ENCODE measurements around the gene MEIOSIN. TPM values are rescaled to one million over a fixed set of nuclear protein-coding genes. Genes with fewer than 3 reads are reported as not detected.

MEIOSIN gene
- total and polyA plus RNA-seq, 2 of the 13 experiments (the other 11 are each of a cell fraction or from before 2014, with no cell fraction given) = not detected

GRCh38 chr19:45779231-45780145 is 46.2 kb downstream of the MEIOSIN start (continued):
- no peak for TF ChIP-seq CC2D1A (CRISPR knock-in tag; IDR thresholded peaks at IDR 0.05)
- no peak for TF ChIP-seq HCFC1 (IDR thresholded peaks at IDR 0.05; ENCODE audit: low read depth, low read length)
- TF ChIP-seq DMAP1 (CRISPR knock-in tag; IDR thresholded peaks at IDR 0.05) = no peak
- TF ChIP-seq, protein P1, sequence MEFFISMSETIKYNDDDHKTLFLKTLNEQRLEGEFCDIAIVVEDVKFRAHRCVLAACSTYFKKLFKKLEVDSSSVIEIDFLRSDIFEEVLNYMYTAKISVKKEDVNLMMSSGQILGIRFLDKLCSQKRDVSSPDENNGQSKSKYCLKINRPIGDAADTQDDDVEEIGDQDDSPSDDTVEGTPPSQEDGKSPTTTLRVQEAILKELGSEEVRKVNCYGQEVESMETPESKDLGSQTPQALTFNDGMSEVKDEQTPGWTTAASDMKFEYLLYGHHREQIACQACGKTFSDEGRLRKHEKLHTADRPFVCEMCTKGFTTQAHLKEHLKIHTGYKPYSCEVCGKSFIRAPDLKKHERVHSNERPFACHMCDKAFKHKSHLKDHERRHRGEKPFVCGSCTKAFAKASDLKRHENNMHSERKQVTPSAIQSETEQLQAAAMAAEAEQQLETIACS (CRISPR knock-in tag; IDR thresholded peaks at IDR 0.05) = no peak
- no peak for TF ChIP-seq TOPORS (CRISPR knock-in tag; IDR thresholded peaks at IDR 0.05)
- TF ChIP-seq ZNF33B (CRISPR knock-in tag; IDR thresholded peaks at IDR 0.05) = no peak
- no peak for TF ChIP-seq GMEB2 (CRISPR knock-in tag; IDR thresholded peaks at IDR 0.05; ENCODE audit: low read depth)
- TF ChIP-seq MAFF (IDR thresholded peaks at IDR 0.05; ENCODE audit: low read depth, low read length) = no peak
- TF ChIP-seq, protein P2, sequence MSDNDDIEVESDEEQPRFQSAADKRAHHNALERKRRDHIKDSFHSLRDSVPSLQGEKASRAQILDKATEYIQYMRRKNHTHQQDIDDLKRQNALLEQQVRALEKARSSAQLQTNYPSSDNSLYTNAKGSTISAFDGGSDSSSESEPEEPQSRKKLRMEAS (IDR thresholded peaks at IDR 0.05) = 0 out of 2 replicates have a peak, but pooled peaks have one; percentile 4

- H3K27me3 ChIP-seq (ENCODE audit: control insufficient read depth in 1 of 2, insufficient read depth in 2 of 2, low read length in 2 of 2) = no peaks in the 10 kb centered on the region
- peak overlapping the region in 1 of 3 experiments; percentile 42; a peak in 1 of 6 replicates for H3K4me3 ChIP-seq (replicated peaks in 1 of 3; ENCODE audit: insufficient read depth in 1 of 3, low read depth in 2 of 3, low read length in 3 of 3)
- no peak overlapping the region for H3K27ac ChIP-seq (ENCODE audit: extremely low read length, insufficient read depth, low read length)
- 20% methylated on average over 2 of the region's 4 CpGs for WGBS (ENCODE audit: low lambda C conversion rate)
- no peaks in the 10 kb centered on the region for H3K9me3 ChIP-seq (ENCODE audit: low read length)
- FAIRE-seq (no peak), DNase-seq (ENCODE audit: low spot score) (no peak), ATAC-seq (no peak)
- intact Hi-C loops (cut with micrococcal nuclease; ENCODE audit: unreplicated experiment) = no loop called here
- peaks cover 3 to 4% of the 10 kb centered on the region in 2 experiments; a peak in 2 of 5 replicates for H3K36me3 ChIP-seq (replicated peaks in 1 of 2; ENCODE audit: control insufficient read depth in 1 of 2, insufficient read depth in 2 of 2, low read length in 2 of 2)
- H3K4me2 ChIP-seq (ENCODE audit: low read depth, low read length) = peak overlapping the region; percentile 75
- H3K4me1 ChIP-seq (ENCODE audit: insufficient read depth, low read length) = peaks cover 39% of the 10 kb centered on the region
- in situ Hi-C loops (cut with HindIII; ENCODE audit: extremely low pct_ligation_motif_present, low pct_unique_long_range_greater_than_20kb) = no loop called here
- peaks cover 4% of the 10 kb centered on the region; the same call in 1 of the 2 replicates for H4K20me1 ChIP-seq (ENCODE audit: insufficient read depth, low read length)
- BruUV-seq (replicated peaks) = no TSS peak
- H3K9ac ChIP-seq (ENCODE audit: insufficient read depth, low read depth, low read length) = no peak overlapping the region
- POLR2A ChIA-PET = interaction anchor here (4.7 kb wide), 1 partner anchor 10 kb away, joined by 53 read pairs; the partner anchor contains the start of gene SIX5
- CTCF ChIA-PET (ENCODE audit: low intra/inter-chr PET ratio, low total read pairs) = no interaction called here
- H2AFZ ChIP-seq (ENCODE audit: low read length) = no peak overlapping the region
- H3K79me2 ChIP-seq (ENCODE audit: insufficient read depth, low read length) = no peaks in the 10 kb centered on the region
- TF ChIP-seq ZBTB1 (CRISPR knock-in tag; IDR thresholded peaks at IDR 0.05; ENCODE audit: borderline replicate concordance) (no peak), ZNF704 (CRISPR knock-in tag; IDR thresholded peaks at IDR 0.05; ENCODE audit: borderline replicate concordance) (no peak), ZNF20 (CRISPR knock-in tag; IDR thresholded peaks at IDR 0.05) (no peak), MTF1 (CRISPR knock-in tag; IDR thresholded peaks at IDR 0.05) (no peak), SPEN (CRISPR knock-in tag; IDR thresholded peaks at IDR 0.05; ENCODE audit: low read depth) (no peak), MAF1 (CRISPR knock-in tag; IDR thresholded peaks at IDR 0.05; ENCODE audit: borderline replicate concordance) (no peak), ZFP36L2 (CRISPR knock-in tag; IDR thresholded peaks at IDR 0.05) (no peak), HES4 (CRISPR knock-in tag; IDR thresholded peaks at IDR 0.05; ENCODE audit: borderline replicate concordance) (no peak), TBP (CRISPR knock-in tag; IDR thresholded peaks at IDR 0.05) (no peak)
These were observed 46.9 kb downstream of the MEIOSIN start for GRCh38 chr19:45780146-45780447.

Data from HepG2 (cell line).